ENCODE results near the gene CCL19.

DNA sequence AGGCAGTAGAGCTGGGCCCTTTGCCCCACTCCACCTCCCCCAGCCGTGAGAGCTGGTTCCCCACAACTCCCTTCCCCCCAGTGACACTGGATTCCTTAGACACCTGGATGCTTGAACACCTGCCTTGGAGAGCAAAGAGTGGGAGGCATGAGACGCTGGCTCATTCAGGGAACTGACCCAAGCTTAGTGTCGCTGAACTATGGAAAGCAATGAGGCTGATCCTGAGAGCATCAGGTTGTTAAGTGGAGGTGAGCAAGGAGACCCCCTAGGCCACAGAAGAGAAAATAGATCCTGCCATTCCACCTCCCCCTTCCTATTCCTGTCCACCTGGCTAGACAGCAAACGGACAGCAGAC lies 2.0 kb downstream of the CCL19 start:
- no peak for TF ChIP-seq MXI1 (IDR thresholded peaks at IDR 0.05; ENCODE audit: low read depth, low read length)
- TF ChIP-seq, protein P1, sequence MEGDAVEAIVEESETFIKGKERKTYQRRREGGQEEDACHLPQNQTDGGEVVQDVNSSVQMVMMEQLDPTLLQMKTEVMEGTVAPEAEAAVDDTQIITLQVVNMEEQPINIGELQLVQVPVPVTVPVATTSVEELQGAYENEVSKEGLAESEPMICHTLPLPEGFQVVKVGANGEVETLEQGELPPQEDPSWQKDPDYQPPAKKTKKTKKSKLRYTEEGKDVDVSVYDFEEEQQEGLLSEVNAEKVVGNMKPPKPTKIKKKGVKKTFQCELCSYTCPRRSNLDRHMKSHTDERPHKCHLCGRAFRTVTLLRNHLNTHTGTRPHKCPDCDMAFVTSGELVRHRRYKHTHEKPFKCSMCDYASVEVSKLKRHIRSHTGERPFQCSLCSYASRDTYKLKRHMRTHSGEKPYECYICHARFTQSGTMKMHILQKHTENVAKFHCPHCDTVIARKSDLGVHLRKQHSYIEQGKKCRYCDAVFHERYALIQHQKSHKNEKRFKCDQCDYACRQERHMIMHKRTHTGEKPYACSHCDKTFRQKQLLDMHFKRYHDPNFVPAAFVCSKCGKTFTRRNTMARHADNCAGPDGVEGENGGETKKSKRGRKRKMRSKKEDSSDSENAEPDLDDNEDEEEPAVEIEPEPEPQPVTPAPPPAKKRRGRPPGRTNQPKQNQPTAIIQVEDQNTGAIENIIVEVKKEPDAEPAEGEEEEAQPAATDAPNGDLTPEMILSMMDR (IDR thresholded peaks at IDR 0.05), result no peak

All from SK-N-SH (cell line).